Left lung (tissue), 10 donors: ENCODE data around the gene ADAM12. TPM values are rescaled to one million over a fixed set of nuclear protein-coding genes. Genes with fewer than 3 reads are reported as not detected.

ENCODE experiments used
- ATAC-seq: fragments of 200-7000 bp; cut with Tn5 transposase; one replicate; pipeline ENCODE4 v1.9.1; 2020; ENCODE audit warnings: moderate library complexity
- DNase-seq, 4 donors: peaks; one replicate each; pipeline ENCODE4 v3.0.0-alpha.2; 2013 to 2020
- H3K27ac ChIP-seq, 2 donors: fragments of 200-600 bp; sonication (generic) in 1 of 2; one replicate each; pipeline versions ENCODE4 v1.5.0 to v1.8.0; 2020 to 2021
- H3K27me3 ChIP-seq, 2 donors: fragments of 200-600 bp; sonication (generic) in 1 of 2; one replicate each; pipeline versions ENCODE4 v1.5.0 to v1.8.0; 2020 to 2021
- H3K36me3 ChIP-seq, 2 donors: fragments of 200-600 bp; sonication (generic) in 1 of 2; one replicate each; pipeline versions ENCODE4 v1.5.0 to v1.8.0; 2020 to 2021
- H3K4me1 ChIP-seq, 2 donors: fragments of 200-600 bp; one replicate each; pipeline ENCODE4 v1.8.0; 2021
- H3K4me3 ChIP-seq, 2 donors: fragments of 200-600 bp; sonication (generic) in 1 of 2; one replicate each; pipeline versions ENCODE4 v1.5.0 to v1.8.0; 2020 to 2021; ENCODE audit warnings: mild to moderate bottlenecking in 1 of 2
- H3K9me3 ChIP-seq, 2 donors: fragments of 200-600 bp; sonication (generic) in 1 of 2; one replicate each; pipeline versions ENCODE4 v1.5.0 to v1.8.0; 2020 to 2021
- CTCF ChIP-seq, 2 donors: fragments of 200-600 bp; sonication (generic) in 1 of 2; IDR thresholded peaks; one replicate each; pipeline versions ENCODE4 v1.5.0 to v1.8.0; 2021; ENCODE audit warnings: antibody characterized with exemption in 2 of 2
- intact Hi-C, 2 donors: fragments of 100-400 bp; cut with DNase I; formaldehyde crosslinking; loops; one replicate each; pipeline versions ENCODE4 v1.11.2 to v1.14.2; 2022
- polyA plus RNA-seq, 6 donors: library from polyadenylated mRNA; unstranded; fragments of 120-200 nt; gene quantifications; one replicate each; pipeline ENCODE4 v1.2.1, GENCODE V29; 2013; ENCODE audit not compliant: insufficient read length in 6 of 6
- total RNA-seq, 2 donors: library from RNA; stranded (reverse); fragmentation: NEBNext Ultra II Directional; extraction: Animal tissue kit (Norgen Biotek cat#: 25700); gene quantifications; one replicate each; pipeline ENCODE4 v1.2.1, GENCODE V29; 2021
- donor health status: DM: no; HTN: yes; CAD: no.
- donor health status: DM: no; HTN: no; CAD: no.

The ADAM12 gene
- total and polyA plus RNA-seq, 8 donors = 2.6 to 22.4 (median 10.7) TPM

- Histone ChIP-seq H3K9me3 (no peaks in the 10 kb centered on the region), H3K36me3 (no peaks in the 10 kb centered on the region), H3K4me1 (no peaks in the 10 kb centered on the region), H3K27ac (no peak overlapping the region), H3K4me3 (no peak overlapping the region), H3K27me3 (no peaks in the 10 kb centered on the region)
- intact Hi-C loops = no loop called here
- no peak for DNase-seq
- TF ChIP-seq CTCF (IDR thresholded peaks at IDR 0.05) = no peak
- ATAC-seq = no peak
Observed at GRCh38 chr10:126075009-126075408, 313.3 kb downstream of the ADAM12 start.

GRCh38 chr10:126074291-126074690 lies 314.0 kb downstream of the ADAM12 start:
- intact Hi-C loops = no loop called here
- DNase-seq (no peak), ATAC-seq (no peak)
- Histone ChIP-seq H3K36me3 (no peaks in the 10 kb centered on the region), H3K27ac (no peak overlapping the region), H3K9me3 (no peaks in the 10 kb centered on the region), H3K27me3 (no peaks in the 10 kb centered on the region), H3K4me1 (no peaks in the 10 kb centered on the region), H3K4me3 (no peak overlapping the region)
- TF ChIP-seq CTCF (IDR thresholded peaks at IDR 0.05) = no peak

GRCh38 chr10:126073606-126074005 lies 314.7 kb downstream of the ADAM12 start:
- no peak for ATAC-seq
- Histone ChIP-seq H3K4me1 (no peaks in the 10 kb centered on the region), H3K36me3 (no peaks in the 10 kb centered on the region)

GRCh38 chr10:126072622-126073021 lies 315.7 kb downstream of the ADAM12 start:
- Histone ChIP-seq H3K36me3 (no peaks in the 10 kb centered on the region), H3K4me3 (no peak overlapping the region), H3K27me3 (no peaks in the 10 kb centered on the region), H3K27ac (no peak overlapping the region), H3K4me1 (no peaks in the 10 kb centered on the region), H3K9me3 (no peaks in the 10 kb centered on the region)
- no peak for TF ChIP-seq CTCF (IDR thresholded peaks at IDR 0.05)
- DNase-seq (no peak), ATAC-seq (no peak)
- intact Hi-C loops = no loop called here

More at GRCh38 chr10:126073606-126074005, 314.7 kb downstream of the ADAM12 start:
- Histone ChIP-seq H3K27me3 (no peaks in the 10 kb centered on the region), H3K27ac (no peak overlapping the region), H3K9me3 (no peaks in the 10 kb centered on the region), H3K4me3 (no peak overlapping the region)
- intact Hi-C loops = no loop called here
- no peak for DNase-seq
- TF ChIP-seq CTCF (IDR thresholded peaks at IDR 0.05) = no peak

- no peak overlapping the region for H3K4me3 ChIP-seq
- no peak for DNase-seq
- H3K27ac ChIP-seq = no peak overlapping the region
- H3K36me3 ChIP-seq = no peaks in the 10 kb centered on the region
- no peaks in the 10 kb centered on the region for H3K27me3 ChIP-seq
- ATAC-seq = no peak
- H3K9me3 ChIP-seq = no peaks in the 10 kb centered on the region
- no peaks in the 10 kb centered on the region for H3K4me1 ChIP-seq
- no peak for TF ChIP-seq CTCF (IDR thresholded peaks at IDR 0.05)
- intact Hi-C loops = no loop called here
Observed at GRCh38 chr10:126070476-126071215, 317.6 kb downstream of the ADAM12 start.
